DMS53 (cell line): ENCODE measurements around the gene DOCK3.

Experiments
- DNase-seq: peaks from one replicate; lab custom pipeline; 2025; lab: John Stamatoyannopoulos, UW

Gene DOCK3

DNA sequence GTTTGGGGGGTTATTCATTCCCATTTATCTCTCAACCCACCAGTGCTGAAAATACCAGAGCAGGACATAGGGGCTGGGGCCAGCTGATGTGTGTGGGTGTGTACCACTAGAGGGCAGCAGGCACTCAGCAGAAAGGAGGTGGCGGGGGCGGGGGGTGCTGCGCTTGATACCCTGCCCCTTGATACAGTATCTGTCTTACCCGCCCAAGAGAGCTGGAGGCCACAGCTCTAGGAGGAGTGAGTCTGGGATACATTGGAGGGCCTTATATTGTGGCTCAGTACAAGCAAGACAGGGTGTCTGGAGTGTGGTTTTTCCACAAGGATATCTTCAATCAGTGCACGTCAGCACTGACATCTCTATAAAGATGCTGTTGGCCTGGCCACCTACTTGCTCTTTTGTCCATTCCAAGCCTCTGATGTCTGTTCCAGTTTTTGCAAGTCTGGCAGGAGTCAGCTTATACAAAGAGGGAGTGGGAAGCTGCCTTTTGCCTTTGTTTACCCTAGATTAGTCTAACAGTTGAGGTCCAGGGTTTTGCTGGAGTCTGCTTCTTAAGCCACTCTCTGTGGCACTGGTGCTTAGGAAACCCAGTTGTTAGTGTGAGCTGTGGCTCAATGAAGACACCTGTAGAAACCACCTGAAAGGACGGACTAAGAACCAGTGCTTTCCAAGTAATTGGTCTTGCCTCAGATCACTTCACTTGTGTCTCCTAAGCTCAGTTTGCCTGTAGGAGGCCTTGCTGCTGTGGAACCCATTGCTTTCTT, 714.9 kb downstream of the DOCK3 start:
- DNase-seq = peak; percentile 45

DNA sequence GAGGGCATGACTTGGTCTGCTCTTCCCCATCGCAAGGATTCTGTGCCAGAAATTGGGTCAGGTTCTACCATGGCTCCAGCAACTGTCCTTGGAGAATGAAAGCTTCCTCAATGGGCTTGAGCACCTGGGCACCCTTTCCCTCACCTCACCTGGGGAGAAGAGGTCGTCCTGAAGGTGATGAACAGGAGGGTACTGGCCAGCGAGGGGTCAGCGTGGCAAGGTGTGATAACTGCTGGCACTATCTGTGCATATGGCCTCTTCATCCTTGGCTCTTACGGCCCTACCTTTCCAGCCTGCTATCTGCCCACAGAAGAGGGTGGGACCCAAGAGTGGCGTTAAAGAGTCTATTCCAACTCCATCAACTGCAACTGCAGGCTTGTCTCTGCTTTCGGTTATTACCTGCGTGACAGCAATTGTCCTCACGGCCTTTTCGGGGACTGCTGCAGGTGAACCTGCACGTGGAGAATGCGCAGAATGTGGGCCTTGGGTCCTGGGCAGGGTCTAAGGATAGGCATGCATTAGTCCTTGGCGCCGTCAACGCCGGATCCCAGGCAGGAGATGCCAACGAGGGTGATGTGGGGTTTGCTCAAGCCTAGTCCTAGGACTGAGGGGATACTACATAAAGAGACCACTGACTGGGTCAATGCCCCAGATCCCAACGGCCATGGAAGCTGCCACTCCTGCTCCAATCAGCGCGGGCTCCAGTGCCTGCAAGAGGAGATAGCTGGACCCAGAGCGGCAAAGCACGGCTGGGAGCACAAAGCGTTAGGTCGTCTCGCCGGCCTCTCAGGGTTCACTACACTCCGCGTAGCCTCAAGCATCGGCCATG, 715.7 kb downstream of the DOCK3 start:
- no peak for DNase-seq

DNA sequence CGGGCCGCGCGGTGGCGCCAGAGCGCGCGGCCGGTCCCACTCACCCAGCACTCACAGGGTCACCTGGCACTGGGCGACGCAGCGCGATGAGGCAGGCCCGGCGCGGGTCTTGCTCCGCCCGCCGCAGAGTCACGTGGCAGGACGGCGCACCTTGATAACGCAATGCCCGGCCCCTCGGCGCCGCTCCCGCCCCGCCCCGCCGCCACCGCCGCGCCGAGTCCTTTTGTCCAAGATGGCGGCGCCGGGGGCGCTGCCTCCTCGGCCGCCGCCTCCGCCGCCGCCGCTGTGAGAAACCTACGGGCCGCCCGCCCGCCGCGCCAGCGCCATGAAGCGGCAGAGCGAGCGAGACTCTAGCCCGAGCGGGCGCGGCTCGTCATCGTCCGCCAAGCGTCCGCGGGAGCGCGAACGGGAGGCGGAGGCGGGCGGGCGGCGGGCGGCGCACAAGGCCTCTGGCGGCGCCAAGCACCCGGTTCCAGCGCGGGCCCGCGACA, 716.4 kb downstream of the DOCK3 start, which contains the start of gene RBM15B:
TSS of gene RBM15B (plus strand) at position 211 of the 491 bp plus-strand sequence. CDS start at position 326, 115 bp downstream.
- peak; percentile 92 for DNase-seq

DNA sequence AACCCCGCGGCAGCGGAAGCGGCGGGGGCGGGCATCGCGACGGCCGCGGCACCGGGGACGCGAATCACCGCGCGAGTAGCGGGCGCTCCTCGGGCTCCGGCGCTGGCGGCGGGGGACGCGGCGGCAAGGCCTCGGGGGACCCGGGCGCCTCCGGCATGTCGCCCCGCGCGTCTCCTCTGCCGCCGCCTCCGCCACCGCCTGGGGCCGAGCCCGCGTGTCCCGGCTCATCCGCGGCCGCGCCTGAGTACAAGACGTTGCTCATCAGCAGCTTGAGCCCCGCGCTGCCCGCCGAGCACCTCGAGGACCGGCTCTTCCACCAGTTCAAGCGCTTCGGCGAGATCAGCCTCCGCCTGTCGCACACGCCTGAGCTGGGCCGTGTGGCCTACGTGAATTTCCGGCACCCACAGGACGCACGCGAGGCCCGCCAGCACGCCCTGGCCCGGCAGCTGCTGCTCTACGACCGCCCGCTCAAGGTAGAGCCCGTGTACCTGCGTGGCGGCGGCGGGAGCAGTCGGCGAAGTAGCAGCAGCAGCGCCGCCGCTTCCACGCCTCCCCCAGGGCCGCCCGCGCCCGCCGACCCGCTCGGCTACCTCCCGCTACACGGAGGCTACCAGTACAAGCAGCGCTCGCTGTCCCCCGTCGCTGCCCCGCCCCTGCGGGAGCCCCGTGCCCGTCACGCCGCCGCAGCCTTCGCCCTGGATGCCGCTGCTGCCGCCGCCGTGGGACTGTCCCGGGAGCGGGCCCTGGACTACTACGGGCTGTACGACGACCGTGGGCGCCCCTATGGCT, 717.0 kb downstream of the DOCK3 start:
- peak; percentile 49 for DNase-seq

DNA sequence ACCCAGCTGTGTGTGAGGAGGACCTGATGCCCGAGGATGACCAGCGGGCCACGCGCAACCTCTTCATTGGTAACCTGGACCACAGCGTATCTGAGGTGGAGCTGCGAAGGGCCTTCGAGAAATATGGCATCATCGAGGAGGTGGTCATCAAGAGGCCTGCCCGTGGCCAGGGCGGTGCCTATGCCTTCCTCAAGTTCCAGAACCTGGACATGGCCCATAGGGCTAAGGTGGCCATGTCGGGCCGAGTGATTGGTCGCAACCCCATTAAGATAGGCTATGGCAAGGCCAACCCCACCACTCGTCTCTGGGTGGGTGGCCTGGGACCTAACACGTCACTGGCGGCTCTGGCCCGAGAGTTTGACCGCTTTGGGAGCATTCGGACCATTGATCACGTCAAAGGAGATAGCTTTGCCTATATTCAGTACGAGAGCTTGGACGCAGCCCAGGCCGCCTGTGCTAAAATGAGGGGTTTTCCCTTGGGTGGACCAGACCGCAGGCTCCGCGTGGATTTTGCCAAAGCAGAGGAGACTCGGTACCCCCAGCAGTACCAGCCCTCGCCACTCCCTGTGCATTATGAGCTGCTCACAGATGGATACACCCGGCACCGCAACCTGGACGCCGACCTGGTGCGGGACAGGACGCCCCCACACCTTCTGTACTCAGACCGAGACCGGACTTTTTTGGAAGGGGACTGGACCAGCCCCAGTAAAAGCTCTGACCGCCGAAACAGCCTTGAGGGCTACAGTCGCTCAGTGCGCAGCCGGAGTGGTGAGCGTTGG, 717.8 kb downstream of the DOCK3 start:
- no peak for DNase-seq

DNA sequence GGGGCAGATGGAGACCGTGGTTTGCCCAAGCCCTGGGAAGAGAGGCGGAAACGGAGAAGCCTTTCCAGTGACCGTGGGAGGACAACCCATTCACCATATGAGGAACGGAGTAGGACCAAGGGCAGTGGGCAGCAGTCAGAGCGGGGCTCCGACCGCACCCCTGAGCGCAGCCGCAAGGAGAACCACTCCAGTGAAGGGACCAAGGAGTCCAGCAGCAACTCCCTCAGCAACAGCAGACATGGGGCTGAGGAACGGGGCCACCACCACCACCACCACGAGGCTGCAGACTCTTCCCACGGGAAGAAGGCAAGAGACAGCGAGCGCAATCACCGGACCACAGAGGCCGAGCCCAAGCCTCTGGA, 718.4 kb downstream of the DOCK3 start:
- DNase-seq = no peak

DNA sequence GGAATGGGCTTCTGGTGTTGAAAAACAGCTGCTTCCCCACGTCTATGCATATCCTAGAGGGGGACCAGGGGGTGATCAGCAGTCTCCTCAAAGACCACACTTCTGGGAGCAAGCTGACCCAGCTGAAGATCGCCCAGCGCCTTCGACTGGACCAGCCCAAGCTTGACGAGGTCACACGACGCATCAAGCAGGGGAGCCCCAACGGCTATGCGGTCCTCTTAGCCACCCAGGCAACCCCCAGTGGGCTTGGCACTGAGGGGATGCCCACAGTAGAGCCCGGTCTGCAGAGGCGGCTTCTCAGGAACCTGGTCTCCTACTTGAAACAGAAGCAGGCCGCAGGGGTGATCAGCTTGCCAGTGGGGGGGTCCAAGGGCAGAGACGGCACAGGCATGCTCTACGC, 718.8 kb downstream of the DOCK3 start:
- no peak for DNase-seq

DNA sequence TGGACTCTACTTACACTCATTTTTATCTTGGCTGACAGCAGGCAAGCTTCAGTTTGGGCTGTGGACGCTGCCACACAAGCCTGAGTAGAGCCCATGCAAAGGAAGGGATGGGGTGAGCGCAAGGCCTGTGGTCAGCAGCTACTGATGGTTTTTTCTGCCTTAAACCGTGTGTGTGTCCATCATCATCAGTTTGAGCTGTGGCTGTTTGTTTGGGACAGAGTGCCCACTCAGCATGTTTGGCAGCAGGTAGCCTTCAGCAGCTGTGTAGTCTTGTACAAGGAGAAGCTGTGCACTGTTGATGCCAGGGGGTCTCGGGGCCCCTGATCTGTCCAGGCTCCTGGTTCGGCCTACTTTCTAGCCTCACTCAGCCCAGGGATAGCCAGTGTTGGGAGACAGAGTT, 719.8 kb downstream of the DOCK3 start:
- no peak for DNase-seq

DNA sequence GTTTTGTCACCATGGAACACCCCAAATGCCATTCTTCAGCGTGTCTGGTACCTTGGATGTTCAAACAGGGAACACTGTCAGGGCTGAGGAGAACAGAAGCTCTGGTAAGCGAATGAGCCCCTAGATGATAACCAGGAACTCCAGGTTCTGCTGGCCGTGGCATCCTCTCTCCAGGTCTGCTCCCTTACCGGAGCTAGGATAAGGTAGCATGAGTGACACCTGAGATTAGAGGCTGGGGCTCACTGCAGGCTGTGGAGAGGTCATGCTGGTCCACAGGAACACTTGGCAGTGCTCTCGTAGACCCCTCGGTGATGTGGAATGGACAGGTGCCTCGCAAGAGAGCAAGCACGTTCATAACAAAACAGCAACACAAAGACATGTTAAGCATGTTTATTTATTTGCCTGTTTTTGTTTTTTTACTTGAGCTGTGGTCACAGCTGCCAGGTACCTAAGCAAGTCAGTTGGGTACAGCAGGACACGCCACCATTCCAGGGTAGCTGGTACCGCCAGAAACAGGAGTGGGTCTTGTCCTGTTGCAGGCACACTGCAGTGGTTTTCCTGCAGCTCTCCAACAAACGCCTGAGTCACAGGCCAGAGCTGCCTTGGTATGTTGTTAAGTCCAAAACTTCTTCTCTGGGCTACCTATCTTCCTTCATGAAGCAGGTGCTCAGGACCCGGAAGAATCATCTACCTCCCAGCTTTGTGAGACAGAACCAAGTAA, 720.9 kb downstream of the DOCK3 start:
- DNase-seq = no peak

DNA sequence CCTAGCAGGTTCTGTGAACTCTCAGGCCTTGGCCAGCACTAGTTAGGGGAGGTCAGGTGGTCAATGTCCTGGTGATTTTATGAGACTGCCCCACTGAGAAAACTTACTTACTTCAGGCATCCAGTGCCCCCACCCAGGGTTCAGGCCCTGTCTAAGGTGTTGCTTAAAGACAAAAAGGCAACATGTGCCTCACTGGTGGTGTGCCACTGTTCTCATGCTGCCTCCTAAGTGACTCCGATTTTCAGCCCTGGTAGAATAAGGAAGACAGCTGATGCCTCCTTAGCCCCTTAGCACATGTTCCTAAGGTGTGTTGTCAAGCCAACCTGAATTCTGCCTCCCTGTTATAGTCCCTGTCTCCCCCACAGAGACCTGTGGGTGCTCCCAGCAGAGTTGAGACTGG, 721.7 kb downstream of the DOCK3 start:
- no peak for DNase-seq

DNA sequence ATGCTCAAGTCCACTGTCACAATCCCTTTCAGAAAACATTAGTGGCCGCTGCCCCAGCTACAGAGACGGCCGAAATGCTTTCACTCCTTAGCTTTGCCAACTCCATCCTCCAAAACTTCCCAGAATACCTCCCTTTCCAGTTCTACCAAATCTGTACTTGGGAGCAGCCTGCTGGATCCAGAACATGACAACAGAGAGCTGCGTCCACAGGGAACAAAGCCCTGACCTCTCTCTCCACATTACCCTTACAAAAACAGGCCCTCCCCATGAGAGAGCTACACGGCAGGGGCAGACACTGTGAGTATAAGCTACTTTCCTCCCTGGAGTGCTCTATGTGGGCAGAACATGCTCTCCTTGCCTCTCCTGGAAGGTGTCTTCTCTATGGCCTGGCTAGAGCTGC, 722.7 kb downstream of the DOCK3 start:
- DNase-seq = no peak

DNA sequence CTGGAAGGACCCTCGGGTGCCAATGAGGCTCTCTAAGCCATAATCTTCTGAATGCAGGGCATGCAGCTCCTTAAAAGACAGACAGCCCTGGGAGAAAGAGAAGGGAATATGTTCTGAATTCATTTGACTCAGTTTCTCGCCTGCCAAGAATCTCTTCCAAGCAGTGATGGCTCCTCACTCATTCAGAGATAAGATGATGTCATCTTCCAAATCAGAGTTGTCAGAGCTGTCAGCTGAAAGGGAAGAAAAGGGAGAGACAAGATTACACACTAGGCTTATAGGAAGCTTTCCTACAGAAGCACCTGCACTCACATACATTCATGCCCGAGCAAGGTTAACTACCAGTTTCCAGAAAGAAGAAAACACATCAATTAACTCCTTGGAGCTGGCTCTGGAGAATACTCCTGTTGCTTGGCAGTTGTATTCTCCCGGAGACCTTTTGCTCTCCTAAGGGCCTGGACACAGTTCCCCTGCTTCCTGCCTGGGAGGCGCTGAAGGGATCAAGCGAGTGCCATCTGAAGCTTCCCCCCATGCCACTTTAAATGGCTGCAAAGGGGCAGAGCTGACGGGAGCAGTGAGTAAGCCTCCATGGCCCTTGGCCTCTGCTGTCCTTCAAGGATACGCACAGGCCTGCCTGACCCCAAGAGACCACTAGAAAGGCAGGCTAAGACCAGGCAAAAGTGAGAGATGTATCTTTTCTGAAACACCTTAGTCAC, 724.0 kb downstream of the DOCK3 start:
- no peak for DNase-seq

DNA sequence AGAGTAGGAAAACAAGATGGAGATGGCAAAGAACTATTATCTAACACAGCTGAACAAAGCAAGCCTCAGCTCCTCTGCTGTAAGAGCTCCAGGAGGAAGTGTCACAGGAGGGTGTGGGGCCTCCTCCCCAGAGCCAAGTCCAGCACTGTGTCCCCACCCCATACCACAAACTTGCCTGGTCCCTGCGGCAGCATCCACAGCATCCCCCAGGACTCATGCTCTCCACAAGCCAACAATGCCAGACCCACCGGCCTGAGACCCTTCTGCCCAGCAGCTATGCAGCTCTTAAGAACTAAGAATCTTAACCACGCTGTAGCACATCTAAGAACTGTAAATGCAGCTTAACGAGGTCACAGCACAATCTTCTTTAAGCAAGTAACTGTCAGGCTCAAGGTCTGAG, 725.4 kb downstream of the DOCK3 start:
- DNase-seq = no peak

DNA sequence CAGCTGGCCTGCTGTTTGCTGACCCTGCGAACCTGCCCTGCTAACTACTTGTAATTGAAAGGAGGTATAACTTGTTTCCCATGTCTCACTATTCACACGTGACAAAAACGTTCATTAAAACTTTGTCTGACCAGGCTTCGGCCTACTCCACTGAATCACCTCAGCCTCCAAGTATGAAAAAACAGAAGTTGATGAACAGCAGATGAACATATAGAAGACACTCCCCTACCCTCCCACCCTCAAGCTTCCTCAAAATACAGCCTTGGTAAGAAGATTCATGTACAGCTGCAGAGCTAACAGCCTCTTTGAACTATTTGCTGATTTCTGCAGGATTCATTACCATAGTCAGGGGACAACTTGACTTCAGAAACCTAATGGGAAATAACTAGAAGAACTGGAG, 727.0 kb downstream of the DOCK3 start:
- DNase-seq = no peak

DNA sequence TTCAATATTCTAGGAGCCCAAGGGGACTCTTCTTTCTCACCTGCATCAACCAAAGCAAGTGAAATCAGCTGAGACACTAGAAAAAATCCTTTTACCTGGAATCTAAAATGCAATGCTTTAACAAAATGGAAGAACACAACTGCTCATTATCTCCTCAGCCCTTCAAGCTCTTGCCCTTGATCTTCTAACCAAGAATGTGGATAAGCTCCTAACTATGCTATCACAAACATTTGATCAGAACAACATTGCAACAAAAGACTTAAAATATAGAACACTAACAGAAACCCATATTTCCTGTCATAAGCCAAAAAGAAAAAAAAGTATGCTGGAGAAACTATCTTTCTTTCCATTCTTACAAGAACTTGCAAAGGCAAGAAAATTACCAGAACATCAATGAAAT, 728.9 kb downstream of the DOCK3 start:
- no peak for DNase-seq

DNA sequence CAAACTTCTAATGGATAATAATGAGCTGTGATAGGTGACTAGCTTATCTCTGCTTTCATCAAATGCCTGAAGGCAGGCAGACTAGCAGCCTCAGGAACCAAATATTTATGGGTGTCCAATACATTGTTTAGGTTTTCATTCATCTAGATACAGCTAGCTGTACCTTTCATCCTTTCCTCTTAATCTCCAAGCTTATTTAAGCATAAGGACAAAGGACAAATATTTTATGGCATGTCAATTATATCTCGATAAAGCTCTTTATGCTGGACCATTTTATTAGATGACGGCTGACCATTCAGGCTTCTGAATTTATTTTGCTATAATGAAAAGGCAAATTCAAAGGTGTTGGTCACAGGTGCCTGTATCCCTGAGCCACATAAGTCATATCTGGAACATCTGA, 733.3 kb downstream of the DOCK3 start:
- no peak for DNase-seq

DNA sequence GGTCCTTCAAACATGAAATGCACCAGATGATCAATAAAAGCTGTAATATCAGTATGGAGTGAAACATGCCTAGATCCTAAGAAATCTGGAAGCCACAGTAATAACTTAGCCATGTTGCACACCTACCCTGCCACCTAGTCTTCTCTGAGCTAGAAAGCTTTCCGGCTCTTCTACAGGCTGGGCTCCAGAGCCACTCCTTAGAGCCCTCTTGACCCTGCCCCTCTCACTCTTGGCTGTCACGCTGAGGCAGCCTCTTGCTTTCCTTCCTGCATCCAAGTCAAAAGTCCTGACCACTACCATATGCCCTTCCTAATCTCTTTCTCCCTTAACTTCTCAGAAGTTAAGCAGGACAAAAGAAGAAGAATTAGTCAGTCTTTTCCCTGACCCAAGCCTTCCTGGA, 734.1 kb downstream of the DOCK3 start:
- DNase-seq = no peak

DNA sequence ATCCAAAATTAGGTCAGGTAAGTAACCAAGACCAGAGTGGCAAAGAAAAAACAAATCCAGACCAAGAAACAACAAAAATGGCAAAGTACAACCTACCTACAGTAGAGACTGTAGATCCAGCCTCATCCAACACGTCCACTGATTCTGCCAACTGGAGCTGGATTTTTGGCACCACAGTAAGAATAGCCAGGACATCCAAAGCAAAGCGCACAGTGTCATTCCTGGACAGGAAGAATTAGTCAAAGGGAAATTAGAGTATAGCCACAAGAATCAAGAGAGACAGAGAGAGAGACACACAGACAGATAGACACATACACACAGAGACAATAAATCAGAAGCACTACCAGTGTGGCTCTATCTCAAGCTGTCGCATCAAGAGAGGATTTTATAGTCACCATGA, 747.5 kb downstream of the DOCK3 start:
- DNase-seq = no peak

DNA sequence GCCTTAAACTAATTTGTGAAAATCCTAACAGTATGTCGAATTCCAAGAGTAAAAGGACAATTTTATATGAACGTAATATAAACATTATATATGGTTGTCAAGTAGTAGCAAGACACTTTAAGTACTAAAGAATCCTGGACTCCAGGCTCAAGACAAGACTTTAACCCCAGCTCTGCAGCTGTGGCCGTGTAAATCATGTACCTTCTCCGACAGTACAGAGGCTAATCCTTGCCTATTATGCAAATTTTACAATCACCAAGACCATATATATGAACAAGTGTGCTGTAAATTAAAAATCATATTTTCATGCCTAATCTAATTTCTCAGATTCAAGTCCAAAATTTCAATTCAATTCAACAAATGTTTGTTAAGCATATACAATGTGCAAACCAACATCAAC, 752.2 kb downstream of the DOCK3 start:
- no peak for DNase-seq

DNA sequence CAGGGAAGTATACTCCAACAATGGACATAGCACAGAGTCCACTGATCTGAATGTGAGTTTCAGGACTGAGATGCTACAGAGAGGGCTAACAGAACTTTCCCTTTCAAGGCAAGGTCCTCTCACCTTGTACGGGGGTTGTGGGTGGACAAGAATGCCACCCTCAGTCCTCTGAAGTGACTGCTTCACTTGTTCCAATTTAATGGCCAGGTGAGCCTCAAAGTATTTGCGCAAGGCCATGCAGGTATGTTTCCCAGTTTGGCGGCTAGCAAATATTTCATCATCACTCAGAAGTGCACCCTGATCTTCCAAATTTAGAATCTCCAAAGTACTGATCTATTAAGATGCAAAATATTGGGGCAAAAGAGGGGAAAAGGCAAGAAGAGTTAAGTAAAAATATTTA, 754.4 kb downstream of the DOCK3 start:
- no peak for DNase-seq
